NCI-H524 (cell line): ENCODE data around the gene EXOSC5.
"Not testable (repeated sequence)": the region's sequence is repeated elsewhere in the genome, so short reads cannot be mapped to it uniquely, and the experiment has no call there.

Experiments used
- DNase-seq, 2 experiments: peaks; one replicate each; lab custom pipeline; 2025; lab: John Stamatoyannopoulos, UW

The EXOSC5 gene

GRCh38 chr19:41366089-41366488 is 31.1 kb downstream of the EXOSC5 start:
- DNase-seq: no peak

DNA sequence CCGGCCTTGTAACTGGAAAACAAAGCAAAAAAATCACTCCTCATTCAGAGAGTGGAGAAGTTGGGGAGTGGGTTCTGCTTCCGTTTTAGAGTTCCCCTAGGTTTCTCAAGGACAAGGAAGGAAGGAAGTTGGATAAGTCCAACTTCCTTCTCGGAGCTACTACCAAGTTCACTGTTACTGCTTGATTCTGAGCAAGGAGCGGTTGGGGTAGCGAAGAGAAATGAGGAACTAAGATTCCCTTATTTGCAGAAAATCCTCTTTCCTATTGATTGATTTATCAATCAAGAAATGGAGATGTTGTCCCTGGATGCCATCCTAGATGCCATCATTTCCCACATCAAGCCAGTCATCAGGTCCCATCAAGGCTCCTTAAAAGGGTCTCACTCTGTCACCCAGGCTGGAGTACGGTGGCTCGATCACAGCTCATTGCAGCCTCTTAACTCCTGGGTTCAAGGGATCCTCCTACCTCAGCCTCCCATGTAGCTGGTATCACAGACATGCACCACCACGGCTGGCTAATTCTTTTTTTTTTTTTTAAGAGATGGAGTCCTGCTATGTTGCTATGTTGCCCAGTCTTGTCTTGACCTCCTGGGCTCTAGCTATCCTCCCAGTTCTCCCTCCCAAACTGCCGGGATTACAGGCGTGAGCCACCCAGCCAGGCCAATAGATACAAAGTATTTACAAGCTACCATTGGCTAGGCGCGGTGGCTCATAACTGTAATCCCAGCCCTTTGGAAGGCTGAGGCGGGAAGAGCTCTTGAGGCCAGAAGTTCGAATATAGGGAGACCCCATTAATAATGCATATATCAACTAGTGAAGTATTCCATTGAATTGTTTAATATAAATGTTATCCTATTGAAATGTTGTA is 32.4 kb downstream of the EXOSC5 start:
- DNase-seq: no peak

DNA sequence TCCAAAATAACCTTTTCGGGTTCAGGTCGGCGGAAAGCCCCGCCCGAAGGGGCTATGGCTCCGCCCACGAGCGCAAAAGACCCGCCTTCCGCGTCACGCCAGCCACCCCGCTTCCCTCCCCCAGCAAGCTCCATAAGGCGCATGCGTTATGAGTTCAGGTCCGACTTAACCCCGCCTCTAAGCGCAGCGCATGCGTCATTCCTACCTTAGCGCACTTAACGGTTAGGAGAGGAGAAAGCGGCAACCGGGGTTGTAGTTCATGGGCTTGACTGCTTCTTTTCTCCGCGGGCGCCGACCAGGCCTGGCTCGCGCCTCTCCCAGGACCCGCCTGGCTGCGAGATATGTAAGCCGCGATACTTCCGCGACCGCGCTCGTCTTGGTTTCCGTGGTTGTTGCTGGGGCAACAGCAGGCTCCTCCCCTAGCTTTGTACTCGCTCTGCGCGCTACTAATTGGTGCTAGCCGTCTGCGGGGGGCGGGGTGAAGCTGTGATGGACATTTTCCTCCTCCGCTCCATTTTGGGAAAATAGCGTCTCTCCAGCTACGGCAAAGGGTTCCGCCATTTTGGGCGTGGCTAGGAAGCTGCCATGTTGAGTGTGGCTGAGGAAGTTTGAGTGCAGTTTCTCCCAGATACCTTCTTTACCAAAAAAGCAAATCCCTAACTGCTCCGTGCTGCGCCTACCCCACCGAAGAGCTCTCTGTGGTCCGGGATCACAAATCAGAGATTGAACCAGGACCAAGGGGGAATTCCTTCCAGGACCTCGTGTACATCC is 33.2 kb downstream of the EXOSC5 start, which contains the start of gene B9D2:
Gene B9D2, minus strand, starts transcription at position 397 of the 771 bp plus-strand sequence. CDS start 630 bp downstream, outside the sequence.
- peak; percentile 98 to 99 for DNase-seq

GRCh38 chr19:41363371-41363752 is 33.8 kb downstream of the EXOSC5 start:
- DNase-seq: no peak

DNA sequence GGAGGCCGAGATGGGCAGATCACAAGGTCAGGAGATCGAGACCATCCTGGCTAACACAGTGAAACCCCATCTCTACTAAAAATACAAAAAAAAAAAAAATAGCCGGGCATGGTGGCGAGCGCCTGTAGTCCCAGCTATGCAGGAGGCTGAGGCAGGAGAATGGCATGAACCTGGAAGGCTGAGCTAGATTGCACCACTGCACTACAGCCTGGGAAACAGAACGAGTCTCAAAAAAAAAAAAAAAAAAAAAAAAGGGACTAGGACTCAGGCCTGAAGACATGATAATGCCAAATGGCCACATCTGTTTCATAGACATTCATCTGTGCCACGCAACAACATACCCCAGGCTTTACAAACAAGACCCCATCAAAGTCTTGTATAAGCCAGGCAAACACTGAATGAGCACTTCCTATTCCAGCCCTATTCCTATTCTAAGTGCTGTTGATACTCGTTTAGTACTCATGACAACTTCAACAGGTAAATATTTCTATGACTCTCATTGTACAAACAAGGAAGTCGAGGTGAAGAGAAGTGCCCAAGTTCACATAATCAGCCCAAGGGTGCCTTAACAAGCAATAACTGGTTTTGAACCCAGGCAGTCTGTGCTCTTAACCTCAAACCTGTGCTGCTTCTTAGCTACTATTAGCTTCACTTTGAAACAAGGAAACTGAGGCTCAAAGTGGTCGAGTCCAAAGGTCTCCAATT is 34.9 kb downstream of the EXOSC5 start:
- DNase-seq: no peak

- peak; percentile 36 to 70 for DNase-seq
Measured at GRCh38 chr19:41359741-41360140, 37.4 kb downstream of the EXOSC5 start.

DNA sequence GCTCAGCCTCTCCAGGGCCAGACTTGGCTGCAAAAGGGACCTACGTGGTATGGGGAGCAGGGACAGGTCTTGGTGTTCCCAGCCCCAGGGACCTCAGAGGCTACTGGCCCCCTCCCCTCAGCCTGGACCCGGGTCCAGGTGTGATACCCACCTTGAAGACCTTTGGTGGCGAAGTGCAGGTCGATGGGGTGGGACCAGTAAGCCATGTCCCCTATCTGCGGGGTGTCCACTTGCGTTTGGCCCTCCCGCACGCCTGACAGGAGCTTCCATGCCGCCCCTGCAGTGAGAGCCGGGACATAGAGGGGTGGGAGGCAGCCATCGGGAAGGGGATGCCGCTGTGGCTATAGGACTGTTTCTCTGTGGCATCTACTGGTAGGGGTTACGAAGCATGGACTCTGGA is 39.4 kb downstream of the EXOSC5 start:
- DNase-seq: no peak

DNA sequence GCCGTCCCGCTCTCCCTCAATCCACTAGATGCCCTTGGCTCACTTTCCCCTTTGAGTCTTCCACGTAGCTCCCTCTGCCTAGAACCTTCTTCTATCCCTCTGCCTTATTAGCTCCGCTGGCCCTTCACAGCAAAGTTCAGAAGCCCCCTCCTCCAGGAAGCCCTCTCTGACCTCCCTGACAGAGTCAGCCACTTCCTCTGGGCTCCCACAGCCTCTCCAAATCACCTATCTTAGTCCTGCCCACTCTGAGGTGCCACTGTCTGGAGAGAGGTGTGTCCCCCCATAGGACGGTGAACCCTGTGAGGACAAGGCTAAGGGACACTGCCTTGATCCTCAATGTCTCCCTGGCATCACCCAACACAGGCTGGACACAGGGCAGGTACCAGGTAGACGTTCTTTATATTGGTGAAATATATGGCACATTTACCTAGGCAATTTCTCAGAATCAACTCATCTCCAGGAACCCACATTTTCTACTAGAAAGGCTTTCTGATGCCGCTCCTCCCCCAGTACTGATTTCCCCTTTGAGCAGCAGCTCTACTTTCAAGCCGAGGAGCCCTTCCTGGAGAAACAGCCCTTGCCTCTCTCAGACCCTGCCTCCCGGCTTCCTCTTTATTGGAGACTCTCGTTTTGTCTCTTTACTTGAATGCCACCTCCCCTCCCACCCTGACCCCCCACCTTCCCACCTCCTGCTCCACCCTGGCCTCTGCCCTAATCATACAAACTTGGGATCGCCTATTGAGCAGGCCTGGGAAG is 40.0 kb downstream of the EXOSC5 start:
- DNase-seq: no peak

- DNase-seq: no peak
Measured at GRCh38 chr19:41355802-41356201, 41.4 kb downstream of the EXOSC5 start.

- DNase-seq: no peak
Measured at GRCh38 chr19:41355035-41355434, 42.1 kb downstream of the EXOSC5 start.

- DNase-seq: peak in 1 of 2 experiments; percentile 28
Measured at GRCh38 chr19:41354343-41354953, 42.7 kb downstream of the EXOSC5 start.

DNA sequence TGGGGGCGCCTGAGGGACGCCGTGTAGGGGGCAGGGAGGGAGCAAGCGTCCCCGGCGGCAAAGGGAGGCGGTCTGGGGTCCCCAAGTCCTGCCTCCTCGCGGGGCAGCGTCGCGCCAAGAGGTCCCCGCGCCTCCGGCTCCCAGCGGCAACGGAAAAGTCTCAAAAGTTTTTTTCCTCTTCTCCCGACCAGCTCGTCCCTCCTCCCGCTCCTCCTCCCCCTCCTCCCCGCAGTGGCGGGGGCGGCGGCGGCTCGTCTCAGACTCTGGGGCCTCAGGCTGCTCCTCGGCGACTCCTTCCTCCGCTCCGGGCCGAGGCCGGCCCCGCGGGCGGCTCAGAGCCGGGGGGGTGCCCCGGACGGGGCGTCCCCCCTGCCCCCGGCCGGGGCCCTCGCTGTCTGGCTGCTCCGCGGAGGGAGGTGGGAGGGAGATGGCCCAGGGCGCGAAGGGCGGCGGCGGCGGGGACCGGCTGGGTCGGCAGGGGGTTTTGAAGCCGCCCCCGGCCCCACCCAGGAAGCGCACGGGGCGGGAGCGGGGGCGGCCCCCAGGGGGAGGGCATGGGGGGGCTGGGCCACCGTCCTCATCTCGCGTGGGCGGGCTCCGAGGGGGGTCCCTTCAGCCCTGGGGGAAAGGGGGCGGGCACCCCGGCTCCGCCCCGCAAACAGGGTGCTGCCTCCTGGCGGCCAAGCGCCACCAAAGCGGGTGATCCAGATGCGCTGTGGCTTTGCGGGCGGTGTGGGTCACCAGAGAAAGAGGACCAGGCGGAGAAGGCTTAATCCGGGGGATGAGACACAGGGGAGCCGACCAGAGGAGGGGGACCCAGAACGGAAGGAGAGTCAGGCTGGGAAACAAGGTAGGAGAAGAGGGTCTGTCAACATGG is 43.5 kb downstream of the EXOSC5 start, which contains the start of gene TGFB1:
Gene TGFB1, minus strand, starts transcription at position 457 of the 877 bp plus-strand sequence. CDS start 878 bp downstream, outside the sequence.
- DNase-seq: peak in 1 of 2 experiments; percentile 73

GRCh38 chr19:41352609-41353465 is 44.3 kb downstream of the EXOSC5 start:
- DNase-seq: peak; percentile 43 to 52

DNA sequence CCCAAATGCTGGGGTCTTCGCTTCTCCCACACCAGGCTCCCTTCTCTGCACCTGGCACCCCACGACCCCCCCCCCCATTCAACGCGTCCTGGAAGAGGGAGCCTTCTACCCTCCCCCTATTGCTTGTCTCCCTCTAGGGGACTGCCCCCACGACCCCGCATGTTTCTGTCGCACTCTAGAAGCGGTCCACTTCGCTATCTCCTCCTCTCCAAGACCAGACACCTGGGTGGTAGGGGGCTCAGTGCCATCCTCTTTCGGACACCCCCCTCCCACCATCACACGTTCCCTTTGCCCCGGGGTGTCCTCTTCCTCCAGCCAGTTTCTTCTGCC is 44.9 kb downstream of the EXOSC5 start:
- no peak for DNase-seq

DNA sequence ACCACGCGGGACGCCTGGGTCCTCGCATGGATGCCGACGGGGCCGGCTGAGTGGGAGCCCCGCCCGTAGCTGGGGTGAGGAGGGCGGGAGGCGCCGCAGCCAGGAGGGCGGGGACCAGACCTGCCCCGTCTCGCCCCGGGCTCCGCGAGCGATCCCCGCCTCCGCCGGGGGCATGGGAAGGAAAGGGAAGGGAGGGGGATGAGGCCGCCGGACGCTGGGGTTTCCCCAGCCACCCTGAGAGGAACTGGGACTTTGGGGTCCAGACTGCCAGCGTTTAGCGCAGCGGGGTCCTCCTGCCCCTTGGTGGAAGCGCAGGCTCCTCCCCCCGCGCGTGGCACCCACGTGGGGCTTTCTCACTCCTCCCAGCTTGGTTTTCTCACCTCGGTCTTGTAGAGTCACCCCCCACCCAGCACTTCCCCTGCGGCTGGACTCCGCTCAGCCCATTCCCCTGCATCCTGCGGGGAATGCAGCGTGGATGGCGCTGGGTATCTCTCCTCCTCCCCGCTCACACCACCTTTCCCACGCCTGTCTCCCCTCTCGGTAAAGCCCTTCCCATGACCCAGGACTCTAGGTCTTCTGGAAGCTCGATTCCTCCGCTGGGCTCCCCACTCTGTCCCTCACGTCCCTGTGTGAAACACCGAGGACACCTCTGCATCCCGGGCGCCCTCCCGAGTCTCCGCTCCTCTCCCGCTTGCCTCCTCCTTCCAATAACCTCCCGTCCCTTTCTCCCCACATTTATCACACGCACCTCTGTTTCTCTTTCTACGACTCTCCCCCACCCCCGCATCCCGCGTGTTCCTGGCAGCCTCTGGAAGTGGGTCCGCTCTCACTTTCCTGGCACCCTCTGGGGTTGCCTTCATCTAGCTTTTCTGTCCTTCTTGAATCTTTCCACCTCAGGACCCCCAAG is 45.6 kb downstream of the EXOSC5 start:
- DNase-seq: peak in 1 of 2 experiments; percentile 26

DNA sequence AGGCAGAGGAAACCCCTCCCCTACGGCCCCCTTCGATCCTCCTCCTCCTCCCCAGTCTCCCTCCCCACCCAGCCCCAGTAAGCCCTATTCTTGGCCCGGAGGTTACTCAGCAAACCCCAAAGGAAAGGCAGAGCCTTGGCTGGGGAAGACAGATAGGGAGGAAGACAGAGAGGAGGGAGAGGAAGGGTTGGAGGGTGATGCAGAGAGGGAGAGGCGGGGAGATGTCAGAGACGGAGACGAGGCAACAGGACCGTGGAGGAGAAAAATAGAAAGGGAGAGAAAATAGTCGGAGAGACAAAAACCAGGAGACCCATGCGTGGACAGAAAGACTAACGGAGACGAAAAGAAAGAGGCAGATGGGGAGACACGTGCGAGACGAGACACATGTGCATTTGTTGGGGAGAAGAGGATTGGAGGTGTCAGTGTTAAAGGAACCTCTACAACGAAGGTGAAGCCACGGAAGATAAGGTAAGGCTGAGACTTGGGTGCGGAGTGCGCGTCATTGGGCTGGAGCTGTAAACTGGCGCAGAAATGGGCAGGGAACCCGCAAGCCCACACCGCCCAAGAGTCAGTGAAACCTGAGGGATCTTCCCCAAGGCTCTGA is 46.3 kb downstream of the EXOSC5 start:
- DNase-seq: no peak

DNA sequence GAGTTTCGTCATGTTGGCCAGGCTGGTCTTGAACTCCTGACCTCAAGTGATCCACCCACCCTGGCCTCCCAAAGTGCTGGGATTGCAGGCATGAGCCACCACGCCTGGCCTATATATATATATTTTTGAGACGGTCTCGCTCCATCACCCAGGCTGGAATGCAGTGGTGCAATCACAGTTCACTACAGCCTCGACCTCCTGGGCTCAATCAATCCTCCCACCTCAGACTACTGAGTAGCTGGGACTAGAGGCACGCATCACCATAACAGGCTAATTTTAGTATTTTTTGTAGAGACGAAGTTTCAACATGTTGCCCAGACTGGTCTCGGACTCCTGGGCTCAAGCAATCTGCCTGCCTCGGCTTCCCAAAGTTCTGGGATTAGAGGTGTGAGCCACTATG is 50.2 kb downstream of the EXOSC5 start:
- DNase-seq: not testable (repeated sequence)

- DNase-seq: no peak
Measured at GRCh38 chr19:41344162-41344561, 53.0 kb downstream of the EXOSC5 start.
